GM21515 (cell line): ENCODE measurements around the gene ITK.

ENCODE experiments used
- ATAC-seq: cut with Tn5 transposase; IDR thresholded peaks from one replicate; pipeline ENCODE4 v1.9.1; 2021; ENCODE audit not compliant: unreplicated experiment

ITK gene

GRCh38 chr5:157303667-157304327, 123.2 kb downstream of the ITK start:
- ATAC-seq = no peak
